ENCODE measurements around the gene STAG1.
"Not testable (repeated sequence)": the region's sequence is repeated elsewhere in the genome, so short reads cannot be mapped to it uniquely, and the experiment has no call there.

STAG1 gene

GRCh38 chr3:136343446-136343845 lies 408.7 kb downstream of the STAG1 start:
- in situ Hi-C loops (cut with MboI; ENCODE audit: low sequenced_read_pairs): no loop called here

DNA sequence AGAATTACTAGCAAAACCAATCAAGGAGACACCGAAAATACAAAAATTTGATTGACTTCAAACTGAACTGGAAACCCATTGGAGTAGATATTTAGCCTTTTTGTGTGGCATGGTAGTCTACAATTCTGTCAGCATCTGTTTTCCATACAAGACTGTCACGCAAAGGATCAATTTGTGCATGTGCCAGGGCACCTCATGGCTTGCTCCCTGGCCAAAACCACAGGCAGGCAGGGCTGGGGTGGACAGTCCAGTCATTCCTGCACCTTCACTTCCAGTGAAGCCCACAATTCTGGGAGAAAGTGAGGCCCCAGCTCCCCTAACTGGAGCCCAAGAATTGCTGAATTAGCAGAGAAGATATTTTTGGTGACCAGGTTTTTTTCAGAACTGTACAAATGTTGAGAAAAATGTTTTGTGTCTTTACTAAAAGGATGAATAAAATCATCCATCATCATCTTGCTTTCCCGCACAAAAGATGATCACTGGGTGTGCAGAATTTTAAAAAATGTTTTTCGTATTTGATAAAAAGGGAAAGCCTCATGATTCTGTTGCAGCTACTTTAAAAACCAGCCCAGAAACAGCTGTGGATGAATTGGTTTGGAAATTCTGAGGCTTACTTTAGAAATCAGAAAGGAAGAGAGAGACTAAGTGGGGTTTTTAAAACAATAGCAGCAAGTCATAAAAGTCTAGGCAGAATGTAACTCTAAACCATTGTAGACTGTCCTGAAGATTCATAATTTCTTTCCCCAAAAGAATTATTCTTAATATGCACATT lies 415.7 kb downstream of the STAG1 start:
- in situ Hi-C loops (cut with MboI; ENCODE audit: low sequenced_read_pairs): no loop called here

GRCh38 chr3:136334726-136335125 lies 417.5 kb downstream of the STAG1 start:
- in situ Hi-C loops (cut with MboI; ENCODE audit: low sequenced_read_pairs): not testable (repeated sequence)

- in situ Hi-C loops (cut with MboI; ENCODE audit: low sequenced_read_pairs): no loop called here
Measured at GRCh38 chr3:136334209-136334608, 418.0 kb downstream of the STAG1 start.

GRCh38 chr3:136332776-136333175 lies 419.4 kb downstream of the STAG1 start:
- in situ Hi-C loops (cut with MboI; ENCODE audit: low sequenced_read_pairs): no loop called here

DNA sequence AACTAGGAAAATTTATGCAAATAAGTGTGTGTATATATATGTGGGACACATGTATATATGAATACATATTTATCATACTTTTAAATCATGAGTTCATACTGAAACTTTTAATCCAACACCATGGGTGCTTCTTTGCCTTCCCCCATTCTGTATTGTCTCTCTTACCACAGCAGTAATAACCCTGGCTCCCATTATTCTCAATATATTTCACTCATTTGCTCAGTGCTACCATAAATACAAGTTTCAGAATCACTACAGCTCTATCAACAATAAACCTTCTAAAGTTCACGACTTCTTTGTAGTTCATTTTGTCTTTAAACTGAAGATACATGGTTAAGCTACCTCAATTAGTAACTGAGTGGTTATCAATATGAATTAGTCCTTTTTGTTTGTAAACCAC lies 419.9 kb downstream of the STAG1 start:
- in situ Hi-C loops (cut with MboI; ENCODE audit: low sequenced_read_pairs): no loop called here

DNA sequence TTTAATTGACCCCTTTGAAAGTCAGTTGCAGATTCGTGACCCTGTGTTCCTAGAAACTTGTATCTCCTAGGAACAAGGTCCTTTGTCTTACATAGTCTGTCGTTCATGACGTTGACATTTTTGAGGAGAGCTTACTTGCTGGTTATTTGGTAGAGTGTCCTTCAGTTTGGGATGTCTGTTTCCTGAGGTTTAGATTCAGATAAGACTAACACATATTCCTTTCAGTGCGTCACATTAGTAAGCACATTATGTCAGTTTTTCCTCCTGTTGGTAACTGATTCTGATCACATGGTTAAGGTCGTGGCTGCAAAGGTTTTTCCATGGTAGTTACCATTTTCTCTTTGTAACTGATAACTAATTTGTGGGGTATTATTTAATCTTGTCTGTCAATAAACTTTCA lies 421.3 kb downstream of the STAG1 start:
- in situ Hi-C loops (cut with MboI; ENCODE audit: low sequenced_read_pairs): no loop called here

DNA sequence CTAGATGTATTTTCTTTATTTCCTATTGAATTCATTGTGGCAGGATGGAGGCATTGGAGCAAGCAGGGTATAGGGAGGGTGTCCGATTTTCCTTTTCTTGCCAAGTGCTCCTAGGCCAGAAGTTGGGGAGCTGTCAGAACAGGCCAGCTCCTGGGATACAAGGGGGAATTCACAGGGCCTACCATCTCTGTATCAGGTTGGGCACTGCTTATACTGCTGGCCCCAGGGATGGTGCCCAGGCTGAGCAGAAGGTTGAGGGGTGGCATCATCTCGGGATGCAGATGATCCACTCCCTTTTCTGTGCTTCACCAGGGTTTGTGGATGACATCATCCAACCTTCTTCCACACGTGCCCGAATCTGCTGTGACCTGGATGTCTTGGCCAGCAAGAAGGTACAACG lies 422.6 kb downstream of the STAG1 start:
- in situ Hi-C loops (cut with MboI; ENCODE audit: low sequenced_read_pairs): no loop called here

GRCh38 chr3:136327671-136328070 lies 424.5 kb downstream of the STAG1 start:
- in situ Hi-C loops (cut with MboI; ENCODE audit: low sequenced_read_pairs): no loop called here

- in situ Hi-C loops (cut with MboI; ENCODE audit: low sequenced_read_pairs): no loop called here
Measured at GRCh38 chr3:136326316-136326715, 425.9 kb downstream of the STAG1 start.

DNA sequence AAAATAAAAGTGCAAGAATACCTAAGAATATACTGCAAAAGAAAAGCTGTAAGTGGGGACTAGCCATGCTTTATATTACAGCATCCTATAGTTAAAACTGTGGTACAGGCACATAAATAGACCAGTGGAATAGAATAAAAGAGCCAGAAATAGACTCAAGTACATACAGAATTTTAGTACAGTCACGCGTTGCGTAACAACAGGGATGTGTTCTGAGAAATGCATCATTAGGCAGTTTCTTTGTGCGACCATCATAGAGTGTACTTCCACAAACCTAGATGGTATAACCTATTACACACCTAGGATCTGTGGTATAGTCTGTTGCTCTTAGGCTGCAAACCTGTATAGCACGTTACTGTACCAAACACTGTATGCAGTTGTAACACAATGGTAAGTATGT lies 440.2 kb downstream of the STAG1 start:
- in situ Hi-C loops (cut with MboI; ENCODE audit: low sequenced_read_pairs): loop anchor here (25.0 kb wide), 1 partner anchor 700 kb away; no protein-coding TSS in a partner anchor

GRCh38 chr3:136311261-136311660 lies 440.9 kb downstream of the STAG1 start:
- in situ Hi-C loops (cut with MboI; ENCODE audit: low sequenced_read_pairs): loop anchor here (25.0 kb wide), 1 partner anchor 701 kb away; no protein-coding TSS in a partner anchor

GRCh38 chr3:136305879-136306278 lies 446.3 kb downstream of the STAG1 start:
- in situ Hi-C loops (cut with MboI; ENCODE audit: low sequenced_read_pairs): loop anchor here (25.0 kb wide), 1 partner anchor 706 kb away; no protein-coding TSS in a partner anchor

DNA sequence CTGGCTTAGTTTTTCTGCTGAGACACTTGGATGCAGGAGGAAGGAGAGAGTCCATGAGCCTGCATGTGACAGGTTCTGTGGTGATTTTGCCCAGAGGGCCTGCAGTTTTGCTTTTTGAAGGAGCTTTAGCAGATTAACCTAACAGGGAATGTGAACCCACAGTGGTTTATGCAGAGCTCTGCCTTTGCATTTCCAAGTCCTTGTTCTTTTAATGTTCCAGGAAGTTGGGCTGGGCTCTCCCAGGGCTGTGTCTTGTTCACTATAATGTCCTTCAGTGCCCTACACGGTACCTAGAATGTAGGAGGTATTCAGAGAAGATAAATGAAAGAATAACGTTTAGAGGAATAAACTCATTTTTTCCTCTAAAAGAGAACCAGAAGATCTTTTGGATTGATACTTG lies 451.7 kb downstream of the STAG1 start:
- in situ Hi-C loops (cut with MboI; ENCODE audit: low sequenced_read_pairs): loop anchor here (25.0 kb wide), 1 partner anchor 712 kb away; no protein-coding TSS in a partner anchor

DNA sequence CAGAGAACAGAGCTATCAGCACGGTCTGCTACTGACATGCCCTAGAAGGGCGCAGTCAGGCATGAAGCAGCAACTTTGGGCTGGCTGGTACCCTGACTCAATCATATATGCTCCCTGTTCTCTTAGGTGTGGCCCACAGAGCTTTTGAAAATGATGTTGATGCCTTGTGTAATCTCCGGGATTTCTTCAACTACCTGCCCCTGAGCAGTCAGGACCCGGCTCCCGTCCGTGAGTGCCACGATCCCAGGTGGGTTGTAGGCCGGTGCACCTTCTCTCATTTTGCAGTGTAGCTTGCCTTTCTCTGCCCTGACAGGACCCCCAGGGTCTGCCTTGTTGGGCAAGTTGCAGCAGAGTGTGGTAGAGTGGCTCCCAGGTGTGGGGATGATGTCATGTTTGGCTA lies 454.4 kb downstream of the STAG1 start:
- in situ Hi-C loops (cut with MboI; ENCODE audit: low sequenced_read_pairs): no loop called here

DNA sequence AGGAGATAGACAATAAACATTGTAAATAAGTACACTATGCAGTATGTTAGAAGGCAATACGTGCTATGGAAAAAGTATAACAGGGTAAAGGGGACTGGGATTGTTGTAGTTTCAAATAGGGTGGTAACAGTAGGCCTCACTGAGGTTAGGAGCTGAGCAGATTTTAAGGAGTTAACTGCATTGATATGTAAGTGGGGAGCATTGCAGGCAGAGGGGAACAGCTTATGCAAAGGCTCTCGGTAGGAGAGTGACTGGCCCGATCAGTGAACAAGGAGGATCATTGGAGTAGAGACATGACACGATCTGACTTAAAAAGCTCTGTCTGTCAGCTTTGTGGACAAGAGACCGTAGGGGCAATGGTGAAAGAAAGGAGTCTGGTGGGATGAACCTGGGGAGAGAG lies 455.2 kb downstream of the STAG1 start:
- in situ Hi-C loops (cut with MboI; ENCODE audit: low sequenced_read_pairs): no loop called here

DNA sequence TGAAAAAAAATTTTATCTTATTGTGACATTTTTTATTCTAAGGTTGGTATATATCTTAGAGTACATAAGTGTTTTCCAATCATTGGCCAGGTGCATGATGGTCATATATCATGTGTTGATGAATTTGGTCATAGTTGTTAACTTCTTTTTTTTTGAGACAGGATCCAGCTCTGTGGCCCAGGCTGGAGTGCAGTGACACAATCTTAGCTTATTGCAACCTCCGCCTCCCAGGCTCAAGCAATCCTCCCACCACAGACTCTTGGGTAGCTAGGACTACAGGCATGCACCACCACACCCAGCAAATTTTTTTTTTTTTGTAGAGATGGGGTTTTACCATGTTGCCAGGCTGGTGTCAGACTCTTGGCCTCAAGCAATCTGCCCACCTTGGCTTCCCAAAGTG lies 458.0 kb downstream of the STAG1 start:
- in situ Hi-C loops (cut with MboI; ENCODE audit: low sequenced_read_pairs): no loop called here

GRCh38 chr3:136293279-136293678 lies 458.9 kb downstream of the STAG1 start:
- in situ Hi-C loops (cut with MboI; ENCODE audit: low sequenced_read_pairs): no loop called here

- in situ Hi-C loops (cut with MboI; ENCODE audit: low sequenced_read_pairs): no loop called here
Measured at GRCh38 chr3:136292500-136292899, 459.7 kb downstream of the STAG1 start.

- in situ Hi-C loops (cut with MboI; ENCODE audit: low sequenced_read_pairs): no loop called here
Measured at GRCh38 chr3:136291302-136291701, 460.9 kb downstream of the STAG1 start.

Data from HL-60/S4 treated with retinoic acid at 250 ng/mL for 4 days and 3 days (cell line).